ENCODE results near the gene WNK3. TPM values are rescaled to one million over a fixed set of nuclear protein-coding genes. Genes with fewer than 3 reads are reported as not detected.

WNK3 gene
- total and polyA plus RNA-seq, 8 donors = 1.3 to 5.8 (median 5.2) TPM

- intact Hi-C loops (cut with DNase I) = no loop called here
- Histone ChIP-seq H3K4me3 (no peak overlapping the region), H3K9me3 (no peaks in the 10 kb centered on the region), H3K27ac (no peak overlapping the region), H3K4me1 (no peaks in the 10 kb centered on the region), H3K36me3 (no peaks in the 10 kb centered on the region), H3K27me3 (no peaks in the 10 kb centered on the region)
- ATAC-seq (no peak), DNase-seq (peak in 1 of 4 donors; percentile 3)
- no peak for TF ChIP-seq CTCF (IDR thresholded peaks at IDR 0.05)
Observed at GRCh38 chrX:54230435-54231148, 127.3 kb downstream of the WNK3 start.

- intact Hi-C loops (cut with DNase I) = no loop called here
- Histone ChIP-seq H3K4me3 (no peak overlapping the region), H3K9me3 (no peaks in the 10 kb centered on the region), H3K27me3 (no peaks in the 10 kb centered on the region), H3K27ac (no peak overlapping the region), H3K4me1 (no peaks in the 10 kb centered on the region), H3K36me3 (no peaks in the 10 kb centered on the region)
- DNase-seq (no peak), ATAC-seq (no peak)
- no peak for TF ChIP-seq CTCF (IDR thresholded peaks at IDR 0.05)
Observed at GRCh38 chrX:54223581-54223980, 134.3 kb downstream of the WNK3 start.

- Histone ChIP-seq H3K27me3 (no peaks in the 10 kb centered on the region), H3K4me1 (no peaks in the 10 kb centered on the region), H3K4me3 (no peak overlapping the region), H3K9me3 (peaks cover 0 to 1% of the 10 kb centered on the region in 2 donors), H3K27ac (no peak overlapping the region), H3K36me3 (no peaks in the 10 kb centered on the region)
- intact Hi-C loops (cut with DNase I) = no loop called here
- no peak for ATAC-seq
- no peak for DNase-seq
- no peak for TF ChIP-seq CTCF (IDR thresholded peaks at IDR 0.05)
Observed at GRCh38 chrX:54213603-54214002, 144.2 kb downstream of the WNK3 start.

DNA sequence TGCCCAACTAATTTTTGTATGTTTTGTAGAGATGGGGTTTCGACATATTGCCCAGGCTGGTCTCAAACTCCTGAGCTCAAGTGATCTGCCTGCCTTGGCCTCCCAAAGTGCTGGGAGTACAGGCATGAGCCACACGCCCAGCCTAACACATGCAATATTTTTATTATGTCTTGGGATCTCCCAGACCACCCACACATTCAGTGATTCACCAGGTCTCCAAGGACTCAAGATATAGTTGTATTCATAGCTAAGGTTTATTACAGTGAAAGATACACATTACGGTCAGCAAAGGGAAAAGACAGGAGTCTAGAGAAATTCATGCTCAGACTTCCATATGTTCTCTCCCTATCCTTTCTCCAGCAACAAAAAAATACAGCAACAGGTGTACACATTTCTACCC is 149.3 kb downstream of the WNK3 start:
- Histone ChIP-seq H3K36me3 (no peaks in the 10 kb centered on the region), H3K4me3 (no peak overlapping the region), H3K9me3 (no peaks in the 10 kb centered on the region), H3K27me3 (no peaks in the 10 kb centered on the region), H3K4me1 (no peaks in the 10 kb centered on the region), H3K27ac (no peak overlapping the region)
- no peak for ATAC-seq
- intact Hi-C loops (cut with DNase I) = no loop called here
- DNase-seq = no peak
- no peak for TF ChIP-seq CTCF (IDR thresholded peaks at IDR 0.05)

DNA sequence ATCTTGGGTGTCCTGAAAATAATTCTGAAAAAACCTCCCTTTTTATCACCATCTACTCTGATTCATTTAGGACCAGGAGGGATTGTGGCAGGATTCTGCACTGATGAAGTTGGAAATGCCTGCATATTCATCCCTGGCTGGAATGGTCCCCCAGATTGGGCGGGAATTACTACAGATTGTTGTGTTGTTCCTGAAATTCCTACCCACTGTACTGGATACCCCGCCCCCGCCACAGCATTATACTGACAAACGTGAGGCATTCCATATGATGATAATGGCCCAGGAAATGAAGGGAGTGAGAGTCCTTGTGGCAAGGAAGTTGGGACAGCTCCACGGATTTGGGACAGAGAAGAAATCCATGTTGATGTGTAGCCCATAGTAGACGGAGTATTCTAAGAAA is 159.6 kb downstream of the WNK3 start:
- H3K27me3 ChIP-seq = no peaks in the 10 kb centered on the region
- no peaks in the 10 kb centered on the region for H3K9me3 ChIP-seq
- no peaks in the 10 kb centered on the region for H3K4me1 ChIP-seq
- no peaks in the 10 kb centered on the region for H3K36me3 ChIP-seq
- intact Hi-C loops (cut with DNase I) = no loop called here
- H3K4me3 ChIP-seq = no peak overlapping the region
- H3K27ac ChIP-seq = no peak overlapping the region
- no peak for DNase-seq
- ATAC-seq = no peak
- TF ChIP-seq CTCF (IDR thresholded peaks at IDR 0.05) = no peak

All from left lung (tissue), 10 donors.